LNCAP (cell line): Measurements from ENCODE around the gene PPARA.

Source experiments
- TF ChIP-seq, protein P1 (sequence below): fragments of 450-650 bp; IDR thresholded peaks from 2 replicates; pipeline ENCODE4 v1.5.1; 2017; ENCODE audit warnings: mild to moderate bottlenecking

PPARA gene

DNA sequence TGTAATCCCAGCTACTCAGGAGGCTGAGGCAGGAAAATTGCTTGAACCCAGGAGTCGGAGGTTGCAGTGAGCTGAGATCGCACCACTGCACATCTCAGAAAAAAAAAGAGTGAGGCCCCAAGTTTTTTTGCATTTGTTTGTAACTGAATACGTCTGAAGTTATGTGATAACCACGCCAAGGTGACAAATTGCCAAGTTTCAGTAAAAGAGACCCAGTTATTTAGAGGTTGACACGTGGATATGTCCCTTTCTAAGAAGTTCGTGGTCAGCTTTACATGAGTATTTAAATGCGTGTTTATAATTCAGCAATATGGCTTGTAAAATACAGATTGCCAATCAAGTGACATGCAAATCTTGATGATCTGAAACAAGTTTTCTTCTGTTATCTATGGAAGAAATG lies 8.0 kb downstream of the PPARA start:
- TF ChIP-seq, protein P1, sequence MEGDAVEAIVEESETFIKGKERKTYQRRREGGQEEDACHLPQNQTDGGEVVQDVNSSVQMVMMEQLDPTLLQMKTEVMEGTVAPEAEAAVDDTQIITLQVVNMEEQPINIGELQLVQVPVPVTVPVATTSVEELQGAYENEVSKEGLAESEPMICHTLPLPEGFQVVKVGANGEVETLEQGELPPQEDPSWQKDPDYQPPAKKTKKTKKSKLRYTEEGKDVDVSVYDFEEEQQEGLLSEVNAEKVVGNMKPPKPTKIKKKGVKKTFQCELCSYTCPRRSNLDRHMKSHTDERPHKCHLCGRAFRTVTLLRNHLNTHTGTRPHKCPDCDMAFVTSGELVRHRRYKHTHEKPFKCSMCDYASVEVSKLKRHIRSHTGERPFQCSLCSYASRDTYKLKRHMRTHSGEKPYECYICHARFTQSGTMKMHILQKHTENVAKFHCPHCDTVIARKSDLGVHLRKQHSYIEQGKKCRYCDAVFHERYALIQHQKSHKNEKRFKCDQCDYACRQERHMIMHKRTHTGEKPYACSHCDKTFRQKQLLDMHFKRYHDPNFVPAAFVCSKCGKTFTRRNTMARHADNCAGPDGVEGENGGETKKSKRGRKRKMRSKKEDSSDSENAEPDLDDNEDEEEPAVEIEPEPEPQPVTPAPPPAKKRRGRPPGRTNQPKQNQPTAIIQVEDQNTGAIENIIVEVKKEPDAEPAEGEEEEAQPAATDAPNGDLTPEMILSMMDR = no peak

GRCh38 chr22:46159212-46159611 lies 8.9 kb downstream of the PPARA start:
- TF ChIP-seq, protein P1 = no peak

DNA sequence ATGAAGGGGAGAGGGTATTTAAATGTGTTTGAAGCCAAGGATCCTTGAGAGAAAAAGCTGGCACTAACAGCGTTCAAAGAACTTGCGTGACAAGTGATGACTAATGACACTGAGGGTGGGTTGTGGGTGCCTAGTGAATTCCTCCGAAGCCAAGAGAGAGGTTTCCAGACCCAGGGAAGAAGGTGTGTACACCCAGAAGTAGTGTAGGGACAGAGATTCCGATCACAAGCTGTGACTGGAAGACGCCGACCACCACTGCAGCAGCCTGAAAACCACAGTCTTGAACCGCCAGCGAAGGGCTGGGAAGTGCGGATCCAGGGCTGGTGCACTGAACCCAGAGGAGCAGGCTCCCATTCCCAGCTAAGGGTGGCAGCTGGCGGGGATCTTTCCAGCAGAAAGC lies 9.5 kb downstream of the PPARA start:
- TF ChIP-seq, protein P1 = no peak

DNA sequence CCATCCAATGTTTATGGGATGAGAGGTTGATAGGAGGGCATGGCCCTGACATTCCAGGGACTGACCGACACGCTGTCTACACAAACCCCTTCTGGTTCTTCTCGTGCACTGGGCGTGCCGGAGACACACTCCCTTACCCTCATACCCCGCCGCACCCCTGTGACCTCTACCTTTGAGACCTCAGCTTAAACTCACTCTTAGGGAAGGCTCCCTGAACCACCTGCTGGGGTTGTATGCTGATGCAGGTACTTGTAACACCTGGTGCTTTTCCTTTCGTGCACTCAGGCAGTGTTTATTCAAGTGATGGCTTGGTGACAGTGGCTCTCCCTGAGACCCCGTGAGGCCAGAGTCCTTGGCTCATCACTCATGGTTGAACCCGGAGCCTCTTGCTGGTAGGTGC lies 12.0 kb downstream of the PPARA start:
- TF ChIP-seq, protein P1 = no peak

DNA sequence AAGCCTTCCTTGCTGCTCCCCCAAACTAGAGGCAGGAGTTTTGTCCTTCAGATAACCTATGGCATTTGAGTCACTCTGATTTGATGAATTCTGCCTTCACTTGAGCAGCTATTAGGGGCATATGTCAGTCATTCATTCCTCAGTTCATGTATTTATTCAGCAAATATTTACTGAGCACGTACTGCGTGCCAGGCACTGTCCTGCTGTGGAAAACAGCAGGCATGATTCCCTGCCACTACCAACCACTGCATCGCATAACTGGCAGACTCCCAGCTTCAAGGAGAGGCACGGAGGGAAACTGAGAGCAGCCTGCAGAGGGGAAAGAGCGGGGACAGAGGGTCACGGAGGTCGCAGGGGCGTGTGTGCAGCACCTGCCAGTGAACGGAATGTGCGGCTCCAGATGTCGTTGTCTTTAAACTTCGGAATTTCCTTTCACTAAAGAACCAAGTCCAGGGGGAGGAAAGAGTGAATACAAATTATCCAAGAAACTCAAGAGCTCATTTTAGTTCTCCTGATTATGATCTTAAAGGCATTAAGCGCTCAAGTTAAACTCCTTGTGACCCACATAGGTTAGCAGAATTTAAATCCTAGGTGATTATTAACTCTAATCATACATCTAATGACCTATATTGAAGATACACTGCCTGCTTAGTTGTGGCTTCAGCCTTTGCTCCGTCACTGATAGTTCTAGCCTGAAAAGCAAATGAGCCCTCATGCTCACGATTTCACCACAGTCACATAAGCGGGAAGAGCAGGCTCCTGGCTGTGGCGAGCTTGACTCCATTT lies 12.6 kb downstream of the PPARA start:
- TF ChIP-seq, protein P1 = no peak

GRCh38 chr22:46163557-46163888 lies 13.2 kb downstream of the PPARA start:
- TF ChIP-seq, protein P1 = no peak

DNA sequence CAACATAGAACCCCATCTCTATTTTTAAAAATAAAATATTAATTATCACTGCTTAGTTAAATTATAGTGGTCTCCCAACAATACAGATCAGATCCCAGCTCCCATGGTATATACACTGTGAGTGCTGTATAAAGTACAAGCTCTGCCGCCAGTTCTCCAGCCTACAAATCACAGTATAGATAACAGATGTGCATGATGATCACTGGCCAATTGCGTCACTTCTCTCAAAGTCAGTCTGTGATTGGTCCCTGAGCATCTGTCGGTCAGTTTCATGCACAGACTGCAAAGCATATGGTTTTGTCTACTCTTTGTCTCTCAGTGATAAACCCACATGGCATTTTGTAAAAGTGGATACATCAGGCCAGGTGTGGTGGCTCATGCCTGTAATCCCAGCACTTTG lies 15.7 kb downstream of the PPARA start:
- TF ChIP-seq, protein P1 = no peak

GRCh38 chr22:46169628-46170027 lies 19.3 kb downstream of the PPARA start:
- TF ChIP-seq, protein P1 = no peak
